Brain microvascular endothelial cell (primary cell): ENCODE results near the gene COPG2.

Experiments
- DNase-seq: peaks from one replicate; pipeline ENCODE4 v3.0.0-alpha.2; 2020
- H3K27ac ChIP-seq: fragments of 250-450 bp; sonication (Bioruptor Pico); 2 replicates; pipeline ENCODE4 v1.5.1; 2020; ENCODE audit warnings: mild to moderate bottlenecking, moderate library complexity
- H3K27me3 ChIP-seq: fragments of 250-450 bp; sonication (Bioruptor Pico); replicated peaks from 2 replicates; pipeline ENCODE4 v1.5.1; 2020; ENCODE audit warnings: mild to moderate bottlenecking
- H3K36me3 ChIP-seq: fragments of 250-450 bp; sonication (Bioruptor Pico); replicated peaks from 2 replicates; pipeline ENCODE4 v1.5.1; 2020; ENCODE audit warnings: mild to moderate bottlenecking
- H3K4me3 ChIP-seq: 2 replicates; pipeline ENCODE4 v1.5.1; 2011; ENCODE audit warnings: low read depth, mild to moderate bottlenecking, control low read depth, low read length, moderate library complexity
- CTCF ChIP-seq: IDR thresholded peaks from 2 replicates; pipeline ENCODE4 v1.5.1; 2011; ENCODE audit warnings: low read depth, mild to moderate bottlenecking, moderate library complexity, low read length, control low read depth, inconsistent platforms; ENCODE audit errors: missing control alignments
- in situ Hi-C: cut with HindIII; loops from 2 replicates; pipeline ENCODE4 v1.10.0; 2017; ENCODE audit warnings: low sequenced_read_pairs, low pct_ligation_motif_present

COPG2 gene

GRCh38 chr7:130566898-130567280 lies 101.7 kb downstream of the COPG2 start:
- Histone ChIP-seq H3K4me3 (no peak overlapping the region), H3K27me3 (no peaks in the 10 kb centered on the region), H3K36me3 (no peaks in the 10 kb centered on the region), H3K27ac (peak overlapping the region; percentile 84)
- in situ Hi-C loops = no loop called here
- TF ChIP-seq CTCF = no peak
- DNase-seq = no peak

GRCh38 chr7:130566168-130566897 lies 102.2 kb downstream of the COPG2 start:
- H3K36me3 ChIP-seq = no peaks in the 10 kb centered on the region
- in situ Hi-C loops = no loop called here
- DNase-seq = peak; percentile 94
- peak overlapping the region; percentile 84 for H3K27ac ChIP-seq
- H3K27me3 ChIP-seq = no peaks in the 10 kb centered on the region
- no peak overlapping the region for H3K4me3 ChIP-seq
- no peak for TF ChIP-seq CTCF

GRCh38 chr7:130560972-130561371 lies 107.6 kb downstream of the COPG2 start:
- Histone ChIP-seq H3K36me3 (no peaks in the 10 kb centered on the region), H3K27me3 (no peaks in the 10 kb centered on the region), H3K27ac (no peak overlapping the region), H3K4me3 (no peak overlapping the region)
- peak; percentile 40 for TF ChIP-seq CTCF
- DNase-seq = no peak
- in situ Hi-C loops = no loop called here

- Histone ChIP-seq H3K4me3 (no peak overlapping the region), H3K27me3 (no peaks in the 10 kb centered on the region), H3K27ac (no peak overlapping the region), H3K36me3 (no peaks in the 10 kb centered on the region)
- no peak for DNase-seq
- no peak for TF ChIP-seq CTCF
- in situ Hi-C loops = no loop called here
Observed at GRCh38 chr7:130559184-130559583, 109.4 kb downstream of the COPG2 start.

- Histone ChIP-seq H3K27me3 (no peaks in the 10 kb centered on the region), H3K36me3 (peaks cover 2% of the 10 kb centered on the region), H3K4me3 (no peak overlapping the region), H3K27ac (no peak overlapping the region)
- TF ChIP-seq CTCF = no peak
- in situ Hi-C loops = no loop called here
- no peak for DNase-seq
Observed at GRCh38 chr7:130554481-130554880, 114.1 kb downstream of the COPG2 start.
